COLO829 (cell line): ENCODE data around the gene CREB3L2.

Experiments
- DNase-seq: peaks from one replicate; pipeline ENCODE4 v3.0.0; 2012; ENCODE audit warnings: low spot score

Gene CREB3L2

GRCh38 chr7:137951700-137952425 is 50.0 kb downstream of the CREB3L2 start:
- no peak for DNase-seq

- DNase-seq = no peak
Observed at GRCh38 chr7:137950967-137951366, 50.9 kb downstream of the CREB3L2 start.

- DNase-seq = no peak
Observed at GRCh38 chr7:137950263-137950621, 51.6 kb downstream of the CREB3L2 start.

- DNase-seq = peak; percentile 93
Observed at GRCh38 chr7:137949416-137950262, 52.2 kb downstream of the CREB3L2 start.

GRCh38 chr7:137948845-137949330 is 53.0 kb downstream of the CREB3L2 start:
- DNase-seq = no peak

- no peak for DNase-seq
Observed at GRCh38 chr7:137948083-137948844, 53.6 kb downstream of the CREB3L2 start.

GRCh38 chr7:137947046-137947445 is 54.8 kb downstream of the CREB3L2 start:
- no peak for DNase-seq

- no peak for DNase-seq
Observed at GRCh38 chr7:137946011-137946410, 55.9 kb downstream of the CREB3L2 start.

- DNase-seq = no peak
Observed at GRCh38 chr7:137944168-137944567, 57.7 kb downstream of the CREB3L2 start.

GRCh38 chr7:137943132-137943551 is 58.7 kb downstream of the CREB3L2 start:
- no peak for DNase-seq

GRCh38 chr7:137942484-137943115 is 59.3 kb downstream of the CREB3L2 start:
- DNase-seq = no peak

GRCh38 chr7:137940656-137941518 is 61.0 kb downstream of the CREB3L2 start:
- DNase-seq = no peak

- no peak for DNase-seq
Observed at GRCh38 chr7:137940218-137940617, 61.7 kb downstream of the CREB3L2 start.

GRCh38 chr7:137937202-137937560 is 64.7 kb downstream of the CREB3L2 start:
- DNase-seq = no peak

GRCh38 chr7:137936509-137937201 is 65.2 kb downstream of the CREB3L2 start:
- no peak for DNase-seq

- DNase-seq = peak; percentile 42
Observed at GRCh38 chr7:137935884-137936508, 65.9 kb downstream of the CREB3L2 start.

GRCh38 chr7:137934941-137935883 is 66.7 kb downstream of the CREB3L2 start:
- no peak for DNase-seq

- DNase-seq = no peak
Observed at GRCh38 chr7:137934176-137934826, 67.6 kb downstream of the CREB3L2 start.
